ENCODE results near the gene ALK.

The ALK gene

DNA sequence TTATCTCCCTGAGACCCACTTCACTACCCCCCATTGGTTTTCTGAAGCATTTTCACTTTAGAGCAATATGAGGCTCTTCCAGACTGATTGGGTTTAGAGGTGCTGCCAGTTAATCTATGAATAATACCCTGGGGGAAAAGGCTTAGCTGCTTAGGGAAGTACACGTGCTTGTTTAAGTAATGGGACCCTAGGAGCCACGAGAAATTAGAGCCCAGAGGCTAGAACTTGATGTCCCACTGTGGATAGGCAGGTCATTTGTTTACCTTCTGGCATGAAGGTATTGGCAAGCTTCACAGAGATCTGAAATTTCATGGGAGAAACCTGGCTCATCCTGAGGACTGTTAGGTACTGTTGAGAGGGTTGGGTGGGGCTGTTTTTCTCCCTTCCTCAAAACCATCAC is 746.4 kb downstream of the ALK start:
- no peak for TF ChIP-seq EGR1 (IDR thresholded peaks at IDR 0.05)

DNA sequence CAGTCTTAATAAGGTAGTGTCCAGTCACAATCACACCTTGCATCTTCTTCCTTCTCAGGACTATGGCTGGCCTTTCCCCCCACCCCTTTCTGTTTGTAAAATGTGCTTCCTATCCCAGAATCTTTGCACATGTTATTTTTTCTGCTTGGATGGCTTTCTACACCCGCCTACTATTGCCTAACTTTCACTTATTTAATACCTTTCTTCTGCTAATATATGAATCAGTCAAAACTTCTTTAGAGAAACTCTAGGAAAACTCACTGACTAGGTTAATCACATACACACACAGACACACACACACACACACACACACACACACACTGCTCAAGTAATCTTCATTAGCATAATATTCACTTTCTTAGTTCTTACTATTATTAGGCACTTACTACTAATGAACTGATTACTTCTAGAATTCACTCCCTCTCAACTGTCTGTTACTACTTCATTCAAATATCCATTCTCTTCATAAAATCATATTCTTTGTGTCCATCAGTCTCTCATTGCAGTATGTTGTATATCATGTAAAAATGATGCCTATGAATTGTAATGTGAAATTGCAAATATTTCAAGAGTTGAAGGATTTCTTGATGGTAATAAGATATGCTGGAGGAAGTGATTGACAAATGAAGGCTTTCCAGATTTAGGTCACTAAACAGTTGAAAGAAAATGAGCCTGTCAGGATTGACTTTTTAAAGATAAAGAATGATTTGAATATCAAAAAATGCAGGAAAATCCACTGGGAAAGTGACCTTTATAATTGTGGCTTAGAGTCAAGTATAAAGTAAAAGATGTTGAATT is 754.9 kb downstream of the ALK start:
- TF ChIP-seq CEBPB (IDR thresholded peaks at IDR 0.05) (peak; percentile 84), EGR1 (IDR thresholded peaks at IDR 0.05) (no peak)

DNA sequence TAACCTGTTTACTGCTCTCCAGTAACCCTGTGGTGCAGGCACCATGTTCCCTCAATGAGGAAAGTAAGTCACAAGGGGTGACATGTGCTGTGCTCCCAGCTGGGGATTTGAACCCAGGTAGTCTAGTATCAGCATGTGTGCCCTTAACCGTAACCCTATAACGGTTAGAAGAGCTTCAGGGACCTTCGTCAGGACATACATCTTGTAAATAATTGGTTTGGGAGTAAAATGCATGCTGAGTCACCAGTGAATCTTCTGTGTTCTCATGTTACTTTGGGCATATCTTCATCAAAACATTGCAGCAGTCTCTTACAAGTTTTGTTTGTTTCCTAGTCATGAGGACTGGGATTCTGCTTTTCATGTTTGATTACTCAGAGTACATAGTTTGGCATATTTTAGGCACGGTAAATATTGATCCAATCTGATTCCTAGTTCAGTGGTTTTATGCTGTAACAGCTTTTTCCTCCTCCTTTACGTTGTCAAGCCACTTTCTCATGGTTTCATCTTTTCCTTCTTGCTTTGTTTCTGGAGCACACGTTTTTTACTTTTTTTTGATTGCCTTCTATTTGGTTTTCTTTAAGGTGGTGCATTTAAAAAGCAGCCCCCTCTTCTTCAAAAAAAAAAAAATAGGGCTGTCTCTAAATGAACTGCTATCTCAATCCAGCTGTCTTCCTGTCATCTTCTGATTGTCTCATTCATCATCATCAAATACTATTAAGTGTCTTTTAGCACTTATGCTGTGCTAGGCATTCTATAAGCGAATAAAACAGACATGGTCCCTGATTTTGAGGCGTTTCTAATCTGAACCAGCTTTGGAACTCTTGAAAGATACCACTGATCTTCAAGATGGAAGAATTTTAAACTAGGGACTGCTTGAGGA is 755.8 kb downstream of the ALK start:
- no peak for TF ChIP-seq EGR1 (IDR thresholded peaks at IDR 0.05)
- no peak for TF ChIP-seq FOXM1 (IDR thresholded peaks at IDR 0.05; ENCODE audit: borderline replicate concordance, low read depth)

- TF ChIP-seq, protein P1, sequence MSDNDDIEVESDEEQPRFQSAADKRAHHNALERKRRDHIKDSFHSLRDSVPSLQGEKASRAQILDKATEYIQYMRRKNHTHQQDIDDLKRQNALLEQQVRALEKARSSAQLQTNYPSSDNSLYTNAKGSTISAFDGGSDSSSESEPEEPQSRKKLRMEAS (IDR thresholded peaks at IDR 0.05), result no peak
- TF ChIP-seq FOXM1 (IDR thresholded peaks at IDR 0.05; ENCODE audit: borderline replicate concordance, low read depth) (no peak), REST (IDR thresholded peaks at IDR 0.05; ENCODE audit: low read depth) (no peak), NFIC (IDR thresholded peaks at IDR 0.05) (no peak), TAF1 (IDR thresholded peaks at IDR 0.05; ENCODE audit: low read depth) (no peak), ZBTB7A (IDR thresholded peaks at IDR 0.05; ENCODE audit: low read depth) (no peak), TCF12 (IDR thresholded peaks at IDR 0.05; ENCODE audit: low read depth) (no peak), CREB1 (IDR thresholded peaks at IDR 0.05; ENCODE audit: low read depth) (no peak), TEAD4 (IDR thresholded peaks at IDR 0.05) (no peak), EP300 (IDR thresholded peaks at IDR 0.05; ENCODE audit: borderline replicate concordance) (no peak), CEBPB (IDR thresholded peaks at IDR 0.05) (no peak), EGR1 (IDR thresholded peaks at IDR 0.05) (no peak), RAD21 (IDR thresholded peaks at IDR 0.05; ENCODE audit: low read depth) (no peak), YY1 (IDR thresholded peaks at IDR 0.05; ENCODE audit: low read depth) (no peak), USF1 (IDR thresholded peaks at IDR 0.05) (no peak)
Observed at GRCh38 chr2:29164091-29164846, 757.1 kb downstream of the ALK start.

DNA sequence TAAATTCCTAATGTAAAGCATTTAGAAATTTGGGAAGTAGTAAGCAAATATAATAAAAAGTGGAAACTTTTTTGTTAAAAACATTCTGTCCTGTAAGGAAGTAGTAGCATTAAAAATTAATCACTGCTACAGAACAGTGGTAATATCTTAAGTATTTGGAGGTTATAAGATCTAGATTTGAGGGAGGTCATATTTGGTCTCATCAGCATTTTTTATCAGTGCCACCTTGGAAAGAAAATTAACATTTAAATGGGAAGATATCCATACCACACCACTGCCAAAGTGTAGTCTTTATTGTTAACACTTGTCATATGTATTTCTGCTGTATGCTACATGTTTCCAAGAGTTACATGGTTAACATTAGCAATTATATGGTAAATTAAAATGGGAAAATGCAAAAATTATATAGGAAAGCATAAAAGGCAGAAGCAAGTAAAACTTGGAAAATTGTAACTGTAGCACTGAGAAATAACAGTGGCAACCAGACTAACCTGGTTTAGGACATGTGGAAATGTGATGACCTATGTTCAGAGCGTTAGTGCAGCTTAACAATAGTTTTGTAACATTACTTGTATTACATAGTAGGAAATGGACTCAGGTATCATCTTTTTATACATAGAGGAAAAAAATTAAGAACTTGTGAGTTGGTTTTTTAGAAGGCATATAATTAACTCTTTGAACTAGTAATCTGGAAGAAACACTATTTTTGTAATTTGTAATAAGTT is 759.0 kb downstream of the ALK start:
- TF ChIP-seq TCF12 (IDR thresholded peaks at IDR 0.05; ENCODE audit: low read depth) (no peak), NFIC (IDR thresholded peaks at IDR 0.05) (no peak), FOXM1 (IDR thresholded peaks at IDR 0.05; ENCODE audit: borderline replicate concordance, low read depth) (no peak), RAD21 (IDR thresholded peaks at IDR 0.05; ENCODE audit: low read depth) (no peak), ZBTB7A (IDR thresholded peaks at IDR 0.05; ENCODE audit: low read depth) (no peak), YY1 (IDR thresholded peaks at IDR 0.05; ENCODE audit: low read depth) (no peak)
- TF ChIP-seq, protein P1 (IDR thresholded peaks at IDR 0.05), result no peak

GRCh38 chr2:29160184-29160583 is 761.2 kb downstream of the ALK start:
- TF ChIP-seq NFIC (IDR thresholded peaks at IDR 0.05), result no peak
- TF ChIP-seq TAF1 (IDR thresholded peaks at IDR 0.05; ENCODE audit: low read depth), result no peak
- TF ChIP-seq YY1 (IDR thresholded peaks at IDR 0.05; ENCODE audit: low read depth), result no peak
- no peak for TF ChIP-seq ZBTB7A (IDR thresholded peaks at IDR 0.05; ENCODE audit: low read depth)
- no peak for TF ChIP-seq TCF12 (IDR thresholded peaks at IDR 0.05; ENCODE audit: low read depth)
- no peak for TF ChIP-seq CREB1 (IDR thresholded peaks at IDR 0.05; ENCODE audit: low read depth)
- no peak for TF ChIP-seq TEAD4 (IDR thresholded peaks at IDR 0.05)
- no peak for TF ChIP-seq FOXM1 (IDR thresholded peaks at IDR 0.05; ENCODE audit: borderline replicate concordance, low read depth)
- TF ChIP-seq RAD21 (IDR thresholded peaks at IDR 0.05; ENCODE audit: low read depth), result no peak
- no peak for TF ChIP-seq EP300 (IDR thresholded peaks at IDR 0.05; ENCODE audit: borderline replicate concordance)

- TF ChIP-seq NFIC (IDR thresholded peaks at IDR 0.05), result no peak
- no peak for TF ChIP-seq EGR1 (IDR thresholded peaks at IDR 0.05)
- no peak for TF ChIP-seq USF1 (IDR thresholded peaks at IDR 0.05)
- TF ChIP-seq TEAD4 (IDR thresholded peaks at IDR 0.05), result no peak
- no peak for TF ChIP-seq YY1 (IDR thresholded peaks at IDR 0.05; ENCODE audit: low read depth)
- TF ChIP-seq, protein P1 (IDR thresholded peaks at IDR 0.05), result no peak
- no peak for TF ChIP-seq TCF12 (IDR thresholded peaks at IDR 0.05; ENCODE audit: low read depth)
- no peak for TF ChIP-seq ZBTB7A (IDR thresholded peaks at IDR 0.05; ENCODE audit: low read depth)
- TF ChIP-seq REST (IDR thresholded peaks at IDR 0.05; ENCODE audit: low read depth), result no peak
- no peak for TF ChIP-seq FOXM1 (IDR thresholded peaks at IDR 0.05; ENCODE audit: borderline replicate concordance, low read depth)
- no peak for TF ChIP-seq EP300 (IDR thresholded peaks at IDR 0.05; ENCODE audit: borderline replicate concordance)
- TF ChIP-seq RAD21 (IDR thresholded peaks at IDR 0.05; ENCODE audit: low read depth), result no peak
- no peak for TF ChIP-seq TAF1 (IDR thresholded peaks at IDR 0.05; ENCODE audit: low read depth)
- TF ChIP-seq CEBPB (IDR thresholded peaks at IDR 0.05), result no peak
Observed at GRCh38 chr2:29159125-29159524, 762.3 kb downstream of the ALK start.

Measured in Ishikawa (cell line).